Spinal cord (tissue), 10 donors: Measurements from ENCODE around the gene NUBP2. TPM values are rescaled to one million over a fixed set of nuclear protein-coding genes. Genes with fewer than 3 reads are reported as not detected.
"Not testable (repeated sequence)": the region's sequence is repeated elsewhere in the genome, so short reads cannot be mapped to it uniquely, and the experiment has no call there.

Experiments used
- DNase-seq, 6 donors: peaks; one replicate each; pipeline versions ENCODE4 v3.0.0 to v3.0.0-alpha.2; 2013 to 2015; ENCODE audit warnings: low spot score in 6 of 6, low read depth in 4 of 6
- H3K27ac ChIP-seq: one replicate; pipeline ENCODE4 v1.5.1; 2013; ENCODE audit warnings: low read depth, low read length, control low read depth
- H3K27me3 ChIP-seq: one replicate; pipeline ENCODE4 v1.6.1; 2013; ENCODE audit warnings: low read length; ENCODE audit not compliant: control insufficient read depth, insufficient read depth
- H3K36me3 ChIP-seq: one replicate; pipeline ENCODE4 v1.6.1; 2013; ENCODE audit warnings: low read length; ENCODE audit not compliant: control insufficient read depth, insufficient read depth
- H3K4me1 ChIP-seq: one replicate; pipeline ENCODE4 v1.6.1; 2013; ENCODE audit warnings: low read length; ENCODE audit not compliant: control insufficient read depth, insufficient read depth
- H3K4me3 ChIP-seq: one replicate; pipeline ENCODE4 v1.5.1; 2013; ENCODE audit warnings: low read depth, low read length, control low read depth
- H3K9me3 ChIP-seq: one replicate; pipeline ENCODE4 v1.6.1; 2013; ENCODE audit warnings: low read length; ENCODE audit not compliant: control insufficient read depth, insufficient read depth
- WGBS: methylation state at CpG from one replicate; pipeline ENCODE4 v1.1.5; 2013; ENCODE audit warnings: missing lambda C conversion rate; ENCODE audit not compliant: insufficient coverage; 5-methylcytosine and 5-hydroxymethylcytosine counted together
- polyA plus RNA-seq, 2 donors: library from polyadenylated mRNA; unstranded; fragments of 120-200 nt; gene quantifications; one replicate each; pipeline ENCODE4 v1.2.1, GENCODE V29; 2013; ENCODE audit not compliant: insufficient read length in 2 of 2
- total RNA-seq, 2 donors: library from RNA; depleted of rRNA in 1 of 2; stranded (reverse); fragments of 120-200 nt in 1 of 2; fragments of >200 nt in 1 of 2; gene quantifications; one replicate each; pipeline versions ENCODE4 v1.2.3 to v1.2.4, GENCODE V29; 2013 to 2014
- donor health status: healthy.

Gene NUBP2
- total and polyA plus RNA-seq, 4 donors = 24.7 to 80.4 (median 67.7) TPM

DNA sequence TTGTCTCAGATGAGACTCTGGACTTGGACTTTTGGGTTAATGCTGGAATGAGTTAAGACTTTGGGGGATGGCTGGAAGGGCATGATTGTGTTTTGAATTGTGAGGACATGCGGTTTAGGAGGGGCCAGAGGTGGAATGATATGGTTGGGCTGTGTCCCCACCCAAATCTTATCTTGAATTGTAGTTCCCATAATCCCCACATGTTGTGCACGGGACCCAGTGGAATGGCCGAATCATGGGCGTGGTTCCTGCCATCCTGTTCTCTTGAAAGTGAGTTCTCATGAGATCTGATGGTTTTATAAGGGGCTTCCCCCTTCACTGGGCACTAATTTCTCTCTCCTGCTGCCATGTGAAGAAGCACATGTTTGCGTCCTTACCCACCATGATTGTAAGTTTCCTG lies 16.5 kb downstream of the NUBP2 start:
- not testable (repeated sequence) for H3K27ac ChIP-seq, H3K4me1 ChIP-seq, H3K4me3 ChIP-seq, DNase-seq, H3K27me3 ChIP-seq, H3K9me3 ChIP-seq
- peaks cover 10% of the 10 kb centered on the region for H3K36me3 ChIP-seq
- no CpG with 5 or more reads among the region's 5 CpGs for WGBS

DNA sequence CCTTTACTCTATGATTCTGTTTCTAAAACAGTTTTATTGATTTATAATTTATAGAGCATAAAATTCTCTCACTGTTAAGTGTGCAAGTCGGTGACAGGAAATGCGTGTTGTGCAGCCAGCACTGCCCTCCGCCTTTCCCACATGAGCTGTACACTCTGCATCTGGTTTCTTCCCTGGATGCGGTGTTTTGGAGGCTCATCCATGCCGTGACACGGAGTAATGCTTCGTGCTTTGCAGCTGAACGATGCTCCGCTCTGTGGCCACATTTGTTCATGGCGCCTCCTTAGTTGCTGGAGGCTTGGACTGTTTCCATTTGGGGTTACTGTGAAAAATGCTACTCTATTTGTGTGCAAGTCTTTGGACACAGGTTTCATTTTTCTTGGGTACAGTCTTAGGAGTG lies 17.9 kb downstream of the NUBP2 start:
- Histone ChIP-seq H3K4me1 (no peaks in the 10 kb centered on the region), H3K4me3 (no peak overlapping the region), H3K27ac (no peak overlapping the region), H3K36me3 (peaks cover 5% of the 10 kb centered on the region), H3K9me3 (peaks cover 5% of the 10 kb centered on the region), H3K27me3 (no peaks in the 10 kb centered on the region)
- WGBS = 80% methylated on average over 10 of the region's 10 CpGs
- DNase-seq = no peak

GRCh38 chr16:1807626-1808025 lies 24.9 kb downstream of the NUBP2 start:
- H3K9me3 ChIP-seq = no peaks in the 10 kb centered on the region
- 85% methylated on average over 10 of the region's 10 CpGs for WGBS
- no peak for DNase-seq
- H3K4me1 ChIP-seq = no peaks in the 10 kb centered on the region
- no peak overlapping the region for H3K4me3 ChIP-seq
- H3K36me3 ChIP-seq = peaks cover 50% of the 10 kb centered on the region
- no peaks in the 10 kb centered on the region for H3K27me3 ChIP-seq
- no peak overlapping the region for H3K27ac ChIP-seq

DNA sequence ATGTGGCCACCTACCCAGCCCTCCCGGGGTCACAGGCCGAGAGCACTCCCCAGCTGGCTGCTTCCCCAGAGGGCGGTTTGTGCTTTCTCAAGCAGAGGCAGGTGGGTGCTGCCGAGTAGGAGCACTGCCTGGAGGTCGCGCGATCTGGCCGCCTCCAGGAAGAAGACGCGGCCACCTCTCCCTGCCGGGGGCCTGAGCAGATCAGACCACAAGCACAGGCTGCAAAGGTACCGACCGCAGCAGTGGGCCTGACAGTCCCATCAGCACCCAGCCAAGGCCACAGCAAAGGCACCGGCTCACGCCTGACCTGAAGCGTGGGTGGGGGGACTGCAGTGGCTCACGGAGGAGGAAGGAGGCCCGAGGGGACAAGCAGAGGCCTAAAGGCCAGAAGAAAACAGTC lies 25.9 kb downstream of the NUBP2 start:
- no peak overlapping the region for H3K27ac ChIP-seq
- DNase-seq = no peak
- peaks cover 57% of the 10 kb centered on the region for H3K36me3 ChIP-seq
- H3K9me3 ChIP-seq = no peaks in the 10 kb centered on the region
- H3K4me3 ChIP-seq = no peak overlapping the region
- H3K4me1 ChIP-seq = no peaks in the 10 kb centered on the region
- WGBS = 79% methylated on average over 17 of the region's 18 CpGs
- no peaks in the 10 kb centered on the region for H3K27me3 ChIP-seq

DNA sequence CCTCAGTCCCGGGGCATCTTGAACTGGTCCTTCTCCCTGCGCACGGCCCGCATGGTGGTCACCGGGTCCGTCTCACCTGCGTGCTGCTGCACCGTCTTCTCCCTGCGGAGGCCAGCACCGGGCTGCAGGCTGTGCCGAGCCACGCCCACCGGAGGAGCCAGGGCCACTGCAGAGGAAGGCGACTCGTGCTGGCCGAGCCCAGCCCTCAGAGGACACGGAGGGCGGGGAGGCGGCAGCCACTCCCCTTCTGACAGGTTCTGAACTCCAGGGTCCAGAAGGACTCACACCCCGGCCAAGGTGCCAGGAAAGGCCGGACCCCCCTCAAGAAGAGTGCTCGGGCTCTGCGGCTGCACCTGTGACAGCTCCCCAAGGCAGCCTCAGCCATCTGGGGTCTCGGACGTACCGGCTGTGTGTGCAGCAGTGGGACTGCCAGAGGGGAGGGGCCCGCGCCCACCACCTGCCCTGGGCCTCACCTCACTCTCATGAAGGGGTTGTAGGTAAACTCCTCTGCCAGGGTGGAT lies 26.6 kb downstream of the NUBP2 start:
- H3K36me3 ChIP-seq = peaks cover 63% of the 10 kb centered on the region
- H3K4me1 ChIP-seq = no peaks in the 10 kb centered on the region
- no peak for DNase-seq
- no peak overlapping the region for H3K27ac ChIP-seq
- H3K4me3 ChIP-seq = no peak overlapping the region
- H3K9me3 ChIP-seq = no peaks in the 10 kb centered on the region
- 69% methylated on average over 25 of the region's 28 CpGs for WGBS
- H3K27me3 ChIP-seq = no peaks in the 10 kb centered on the region

GRCh38 chr16:1810106-1810505 lies 27.3 kb downstream of the NUBP2 start:
- WGBS = 100% methylated on average over 8 of the region's 16 CpGs
- Histone ChIP-seq H3K4me3 (no peak overlapping the region), H3K36me3 (peaks cover 63% of the 10 kb centered on the region)

GRCh38 chr16:1810536-1810935 lies 27.8 kb downstream of the NUBP2 start:
- no peak overlapping the region for H3K27ac ChIP-seq
- WGBS = 96% methylated on average over 15 of the region's 16 CpGs
- H3K9me3 ChIP-seq = no peaks in the 10 kb centered on the region
- H3K4me3 ChIP-seq = no peak overlapping the region
- no peaks in the 10 kb centered on the region for H3K4me1 ChIP-seq
- no peaks in the 10 kb centered on the region for H3K27me3 ChIP-seq
- peaks cover 63% of the 10 kb centered on the region for H3K36me3 ChIP-seq
- DNase-seq = no peak

More at GRCh38 chr16:1810106-1810505, 27.3 kb downstream of the NUBP2 start:
- Histone ChIP-seq H3K9me3 (no peaks in the 10 kb centered on the region), H3K4me1 (no peaks in the 10 kb centered on the region), H3K27ac (no peak overlapping the region), H3K27me3 (no peaks in the 10 kb centered on the region)
- DNase-seq = no peak

GRCh38 chr16:1812732-1813163 lies 30.0 kb downstream of the NUBP2 start:
- 33% methylated on average over 7 of the region's 17 CpGs for WGBS
- Histone ChIP-seq H3K9me3 (no peaks in the 10 kb centered on the region), H3K27ac (no peak overlapping the region), H3K27me3 (no peaks in the 10 kb centered on the region), H3K4me1 (no peaks in the 10 kb centered on the region), H3K36me3 (peaks cover 73% of the 10 kb centered on the region), H3K4me3 (no peak overlapping the region)
- DNase-seq = peak in 2 of 6 donors; percentile 19 to 34

- Histone ChIP-seq H3K27me3 (no peaks in the 10 kb centered on the region), H3K9me3 (no peaks in the 10 kb centered on the region), H3K4me3 (no peak overlapping the region), H3K27ac (peak overlapping the region; percentile 15), H3K4me1 (no peaks in the 10 kb centered on the region), H3K36me3 (peaks cover 73% of the 10 kb centered on the region)
- WGBS = 97% methylated on average over 4 of the region's 11 CpGs
- no peak for DNase-seq
Observed at GRCh38 chr16:1815461-1815860, 32.7 kb downstream of the NUBP2 start.

DNA sequence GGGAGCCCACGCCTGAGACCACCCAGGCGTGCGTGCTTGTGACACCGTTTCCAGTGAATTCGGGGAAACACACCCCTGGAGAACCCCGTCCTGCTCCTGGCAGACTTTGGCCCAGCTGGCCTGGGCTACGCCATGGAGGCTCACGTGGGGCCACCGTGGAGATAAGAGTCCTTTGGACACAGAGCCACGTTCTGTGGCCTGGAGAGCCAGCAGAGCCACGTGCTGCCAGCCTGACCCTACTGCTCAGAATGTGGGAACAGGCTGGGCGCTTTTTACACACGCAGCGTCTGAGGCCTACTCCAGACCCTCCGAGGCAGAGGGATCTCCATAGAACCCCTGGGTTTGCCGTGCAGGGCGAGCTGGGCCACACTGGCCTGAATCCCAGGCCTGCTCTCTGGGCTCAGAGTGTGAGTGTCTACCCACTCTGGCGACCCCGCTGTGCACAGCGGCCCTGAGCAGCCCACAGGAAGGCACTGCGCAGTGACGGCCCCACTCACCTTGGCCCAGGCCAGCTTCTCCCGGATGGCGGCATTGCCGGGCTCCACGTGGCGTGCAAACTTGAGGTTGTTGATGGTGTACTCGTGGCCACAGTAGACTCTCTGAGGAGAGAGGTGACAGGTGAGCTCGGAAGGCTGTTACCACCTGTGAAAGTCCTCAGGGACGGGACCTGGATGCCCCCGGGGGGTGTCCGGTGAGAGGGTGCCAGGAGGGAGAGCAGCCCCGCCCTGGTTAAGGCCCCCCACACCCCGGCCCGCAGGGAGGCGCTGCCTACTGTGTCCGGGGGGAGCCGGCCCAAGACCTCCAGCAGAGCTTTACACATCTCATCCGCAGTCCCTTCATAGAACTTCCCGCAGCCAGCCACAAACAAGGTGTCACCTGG lies 33.9 kb downstream of the NUBP2 start:
- DNase-seq = no peak
- WGBS = 96% methylated on average over 35 of the region's 40 CpGs

More for the DNA sequence above, 33.9 kb downstream of the NUBP2 start:
- Histone ChIP-seq H3K4me3 (no peak overlapping the region), H3K4me1 (no peaks in the 10 kb centered on the region), H3K36me3 (peaks cover 78% of the 10 kb centered on the region), H3K9me3 (no peaks in the 10 kb centered on the region), H3K27me3 (no peaks in the 10 kb centered on the region), H3K27ac (no peak overlapping the region)
